ENCODE results near the gene ARMH3.

ARMH3 gene

DNA sequence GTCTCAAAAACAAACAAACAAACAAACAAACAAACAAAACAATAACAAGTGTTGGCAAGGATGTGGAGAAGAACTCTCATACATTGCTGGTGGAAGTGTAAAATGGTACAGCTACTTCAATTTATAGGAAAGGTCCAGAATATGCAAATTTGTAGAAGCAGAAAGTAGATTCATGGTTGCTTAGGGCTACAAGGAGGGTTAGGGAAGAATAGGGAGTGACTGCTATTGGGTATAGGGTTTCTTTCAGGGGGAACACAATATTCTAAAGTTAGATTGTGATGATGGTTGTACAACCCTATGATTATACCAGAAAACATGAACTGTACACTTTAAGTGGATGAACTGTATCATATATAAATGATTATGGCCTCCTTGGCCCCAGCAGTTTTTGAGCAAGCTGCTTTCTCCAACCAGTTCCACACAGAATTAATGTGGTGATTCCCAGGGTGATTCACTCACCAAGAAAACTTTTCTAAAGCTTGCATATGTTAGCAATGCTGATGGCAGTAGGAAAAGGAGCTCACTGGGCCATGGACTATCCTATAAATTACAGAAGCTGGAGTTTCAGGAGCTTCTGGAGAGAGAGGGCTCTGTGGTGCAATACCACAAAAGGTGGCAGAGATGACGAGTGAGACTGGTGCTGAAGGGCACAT, 159.6 kb downstream of the ARMH3 start:
- DNase-seq (ENCODE audit: low spot score) (no peak), FAIRE-seq (no peak)

DNA sequence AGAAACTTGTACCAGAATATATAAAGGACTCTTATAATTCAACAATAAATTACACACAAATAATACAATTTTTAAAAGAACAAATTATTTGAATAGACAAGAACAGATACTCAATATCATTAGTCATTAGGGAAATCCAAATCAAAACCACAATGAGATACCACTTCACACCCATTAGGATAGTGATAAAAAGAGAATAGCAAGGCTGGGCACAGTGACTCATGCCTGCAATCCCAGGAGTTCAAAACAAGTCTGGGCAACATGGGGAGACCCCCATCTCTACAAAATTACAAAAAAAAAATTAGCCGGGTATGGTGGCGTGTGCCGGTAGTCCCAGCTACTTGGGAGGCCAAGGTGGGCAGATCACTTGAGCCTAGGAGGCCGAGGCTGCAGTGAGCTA, 160.2 kb downstream of the ARMH3 start:
- FAIRE-seq, result no peak

DNA sequence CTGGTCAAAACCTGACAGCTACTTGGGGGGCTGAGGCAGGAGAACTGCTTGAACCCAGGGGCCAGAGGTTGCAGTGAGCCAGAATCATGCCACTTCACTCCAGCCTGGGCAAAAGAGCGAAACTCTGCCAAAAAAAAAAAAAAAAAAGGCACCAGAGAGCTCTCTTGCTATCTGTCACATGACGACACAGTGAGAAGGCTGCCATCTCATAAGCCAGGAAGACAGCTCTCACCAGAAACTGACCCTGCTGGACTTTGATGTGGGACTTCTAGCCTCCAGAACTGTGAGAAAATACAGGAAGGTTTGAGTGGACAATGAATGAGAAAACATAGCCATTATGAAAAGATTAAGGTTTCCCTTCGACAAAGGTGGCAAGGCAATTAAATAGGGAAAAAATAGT, 161.2 kb downstream of the ARMH3 start:
- FAIRE-seq (no peak), DNase-seq (ENCODE audit: low spot score) (no peak)

More for the DNA sequence above, 160.2 kb downstream of the ARMH3 start:
- no peak for DNase-seq (ENCODE audit: low spot score)

DNA sequence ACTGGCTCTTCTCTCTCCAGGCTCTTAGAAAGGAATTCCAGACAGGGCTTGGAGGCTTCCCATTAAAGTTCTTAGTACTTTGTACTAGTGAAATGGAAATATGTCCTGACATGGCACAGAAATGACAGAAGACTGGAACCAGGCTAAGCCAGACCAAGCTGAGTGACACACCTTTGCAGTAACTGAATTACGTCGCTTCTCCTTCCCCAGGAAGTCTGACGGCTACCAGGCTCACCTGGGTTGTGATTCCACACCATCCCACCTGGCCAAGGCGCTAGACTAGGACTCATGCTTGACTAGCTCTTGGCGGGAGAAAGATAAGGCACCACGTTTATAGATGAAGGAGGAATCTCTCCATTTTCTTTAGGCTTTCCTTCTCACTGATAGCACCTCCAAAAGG, 161.7 kb downstream of the ARMH3 start:
- DNase-seq (ENCODE audit: low spot score) (no peak), FAIRE-seq (no peak)

DNA sequence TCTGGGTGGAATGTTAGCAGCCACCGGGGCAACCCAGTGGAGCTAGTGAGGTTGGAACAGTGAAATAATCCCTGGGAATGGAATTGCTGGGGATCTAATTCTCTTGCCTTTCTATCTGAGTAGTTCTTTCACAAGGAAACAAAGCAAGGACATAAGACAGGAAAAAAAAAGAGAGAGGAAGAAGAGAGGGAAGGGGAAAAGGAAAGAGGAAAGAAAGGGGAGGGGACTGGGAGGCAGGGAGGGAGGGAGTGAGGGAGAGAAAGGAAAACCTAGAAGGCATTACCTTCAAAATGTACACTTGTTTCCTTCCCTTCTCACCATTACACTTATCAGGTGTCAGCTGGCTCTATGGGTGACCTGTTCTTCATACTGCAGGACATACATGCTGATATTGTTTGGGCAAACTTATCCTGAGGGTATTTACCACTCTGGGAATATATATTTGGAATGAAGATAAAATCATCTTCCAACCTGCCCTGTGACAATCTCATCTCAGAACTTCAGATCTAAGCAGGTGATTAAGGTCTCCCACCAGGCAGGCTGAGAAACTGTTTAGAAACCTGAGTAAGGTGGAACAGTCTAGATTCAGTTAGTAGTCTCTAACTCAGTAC, 162.4 kb downstream of the ARMH3 start:
- FAIRE-seq, result no peak
- DNase-seq (ENCODE audit: low spot score), result no peak

DNA sequence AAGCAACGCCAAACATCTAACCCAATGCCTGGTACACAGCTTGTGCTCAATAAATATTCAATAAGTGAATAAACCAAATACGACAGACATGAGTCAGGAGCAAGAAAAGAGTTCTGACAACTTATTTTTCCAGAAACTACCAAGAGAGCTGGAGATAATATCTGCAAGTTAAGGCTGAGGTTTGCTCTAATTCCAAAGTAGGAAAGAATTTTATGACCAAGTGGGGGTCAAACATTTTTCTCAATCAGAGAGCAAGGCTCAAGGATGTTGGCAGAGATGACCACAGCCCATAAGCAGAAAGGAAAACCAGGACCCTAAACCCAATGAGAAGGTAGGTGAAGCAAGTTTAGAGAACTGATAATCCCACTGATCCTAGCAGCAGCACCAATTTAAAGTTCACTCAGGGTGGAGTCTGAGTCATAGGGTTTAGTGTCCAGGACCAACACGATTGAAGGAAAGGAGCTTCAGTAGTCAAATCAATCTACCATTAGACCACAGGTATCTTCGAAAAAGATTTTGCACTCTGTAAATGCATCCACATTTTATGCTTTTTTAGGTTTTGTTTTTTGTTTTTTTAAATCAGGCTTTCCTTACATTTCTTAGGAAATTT, 163.1 kb downstream of the ARMH3 start:
- no peak for FAIRE-seq
- DNase-seq (ENCODE audit: low spot score), result no peak

DNA sequence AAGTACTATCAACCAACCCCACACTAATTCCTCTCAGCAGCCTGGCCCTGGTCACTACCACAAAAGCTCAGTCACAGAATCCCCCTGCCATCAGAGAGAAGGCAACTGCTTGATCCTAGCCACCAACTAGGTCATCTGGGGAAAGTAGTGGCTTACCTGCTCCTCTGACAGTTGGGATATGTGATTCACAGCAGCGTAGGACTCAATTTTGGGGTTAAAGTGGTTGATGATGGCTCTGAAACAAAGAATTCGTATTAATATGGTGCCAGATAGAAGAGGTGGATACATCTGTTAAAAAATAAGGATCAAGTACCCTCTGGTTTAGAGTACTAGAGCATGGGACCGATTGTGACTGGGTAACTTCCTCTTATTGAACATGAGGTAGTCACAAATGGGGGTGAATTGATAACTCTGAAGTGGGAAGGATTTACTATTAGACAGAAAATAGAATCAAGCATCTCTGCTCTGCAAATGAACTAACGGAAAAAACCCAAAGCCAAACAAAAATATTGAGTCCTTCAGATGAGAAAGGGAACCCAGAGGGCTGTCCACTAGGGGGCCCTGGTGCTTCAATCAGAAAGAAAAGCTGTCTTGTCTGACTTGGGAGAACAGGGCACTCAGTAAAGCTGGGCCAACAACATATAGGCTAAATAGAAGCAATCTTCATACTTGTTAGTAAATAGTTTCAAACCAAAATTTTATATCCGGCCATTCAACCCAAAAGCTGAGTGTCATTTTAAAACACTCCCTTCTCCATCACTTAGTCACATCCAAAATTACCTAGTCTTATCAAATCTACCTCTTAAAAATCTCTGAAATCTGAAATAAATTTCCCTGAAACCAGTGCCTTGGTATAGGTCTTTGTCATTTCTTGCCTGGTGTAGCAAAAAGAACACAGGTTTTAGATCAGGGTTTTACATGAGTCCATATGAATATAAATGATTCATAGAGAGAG, 166.4 kb downstream of the ARMH3 start:
- DNase-seq (ENCODE audit: low spot score), result peak; percentile 64
- FAIRE-seq, result no peak

DNA sequence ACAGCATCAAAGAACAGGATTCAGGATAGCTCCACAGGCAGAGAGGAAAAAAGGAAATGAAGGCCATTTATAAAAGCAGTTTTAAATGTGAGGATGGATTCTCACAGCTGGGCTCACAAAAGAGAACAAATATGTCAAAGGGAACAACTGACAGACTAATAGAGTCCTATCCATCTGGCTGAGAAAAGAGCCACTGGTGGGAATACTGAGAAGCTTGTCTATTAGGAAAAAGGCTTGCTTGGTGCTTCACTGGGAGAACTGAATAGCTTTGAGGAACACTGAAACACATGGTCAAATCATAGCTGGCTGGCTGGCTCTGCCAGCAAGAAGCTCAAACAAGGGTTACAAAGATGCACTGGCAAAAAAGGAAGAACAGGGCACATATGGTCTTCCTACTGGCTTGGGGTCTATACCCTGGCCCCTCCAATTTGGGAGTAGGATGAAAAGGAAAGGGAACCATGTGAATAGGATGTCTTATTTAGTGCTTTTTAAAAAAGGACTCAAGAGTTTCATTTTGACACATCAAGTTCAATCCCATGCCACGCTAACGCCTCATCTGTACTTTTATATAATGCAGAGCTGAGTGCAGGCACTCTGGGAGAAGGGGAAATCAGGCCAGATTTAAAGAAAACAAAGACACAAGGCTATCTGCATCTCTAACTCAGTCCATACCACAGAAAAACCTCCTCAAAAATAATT, 167.6 kb downstream of the ARMH3 start:
- no peak for DNase-seq (ENCODE audit: low spot score)
- FAIRE-seq, result no peak

DNA sequence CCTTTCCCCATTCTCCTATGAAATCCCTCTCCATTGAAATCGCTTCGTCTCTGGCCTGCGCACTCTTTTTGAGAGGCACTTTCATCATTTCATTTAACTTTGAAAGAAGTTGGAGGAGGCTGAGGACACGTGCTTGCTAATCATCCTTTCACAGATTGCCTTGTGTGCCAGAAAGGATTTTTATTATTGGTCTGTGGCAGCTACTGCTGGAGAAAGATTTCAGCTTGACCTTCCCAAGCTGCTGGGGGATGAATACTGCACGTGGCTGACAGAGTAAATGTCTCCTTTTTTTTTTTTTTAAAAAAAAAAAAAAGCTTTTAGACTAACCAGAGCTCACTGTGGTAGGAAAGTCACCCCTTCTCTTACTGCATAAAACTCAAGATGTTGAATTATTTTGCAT, 168.2 kb downstream of the ARMH3 start:
- FAIRE-seq (no peak), DNase-seq (ENCODE audit: low spot score) (no peak)

DNA sequence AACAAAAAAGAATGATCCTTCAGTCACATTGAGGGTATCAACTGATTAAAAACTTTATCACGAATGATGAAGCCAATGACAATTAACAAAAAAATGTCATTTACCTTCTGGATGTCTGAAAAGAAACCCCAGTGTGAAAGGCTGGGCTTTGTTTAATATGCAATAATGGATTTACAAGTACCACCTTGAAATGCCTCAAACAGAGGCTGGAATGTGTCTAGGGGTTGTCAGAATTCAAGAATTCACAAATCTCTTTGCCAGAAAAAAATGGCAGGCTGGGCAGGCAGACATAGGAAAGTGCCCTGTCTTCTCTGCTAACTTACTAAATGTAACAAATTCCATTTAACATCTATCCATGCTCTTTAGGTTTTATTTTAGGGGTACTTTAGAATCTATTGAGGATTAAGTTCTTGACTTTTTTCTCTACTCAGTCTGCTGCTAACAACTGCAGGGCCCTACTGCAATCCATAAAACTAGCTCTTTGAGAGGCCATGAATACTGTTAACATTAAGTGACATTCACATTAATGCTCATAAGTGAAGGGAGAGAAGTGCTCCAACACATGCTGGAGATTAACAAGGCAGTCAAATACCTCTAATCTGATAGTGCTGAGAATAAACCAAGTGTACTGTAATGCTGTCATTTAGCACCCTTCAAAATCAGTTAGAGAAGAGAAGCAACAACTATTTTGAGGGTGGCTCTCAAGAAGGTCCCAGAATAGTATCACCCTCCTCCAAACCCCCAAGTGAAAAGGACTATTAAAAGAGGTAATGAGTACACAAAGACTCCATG, 169.3 kb downstream of the ARMH3 start:
- FAIRE-seq (no peak), DNase-seq (ENCODE audit: low spot score) (no peak)

DNA sequence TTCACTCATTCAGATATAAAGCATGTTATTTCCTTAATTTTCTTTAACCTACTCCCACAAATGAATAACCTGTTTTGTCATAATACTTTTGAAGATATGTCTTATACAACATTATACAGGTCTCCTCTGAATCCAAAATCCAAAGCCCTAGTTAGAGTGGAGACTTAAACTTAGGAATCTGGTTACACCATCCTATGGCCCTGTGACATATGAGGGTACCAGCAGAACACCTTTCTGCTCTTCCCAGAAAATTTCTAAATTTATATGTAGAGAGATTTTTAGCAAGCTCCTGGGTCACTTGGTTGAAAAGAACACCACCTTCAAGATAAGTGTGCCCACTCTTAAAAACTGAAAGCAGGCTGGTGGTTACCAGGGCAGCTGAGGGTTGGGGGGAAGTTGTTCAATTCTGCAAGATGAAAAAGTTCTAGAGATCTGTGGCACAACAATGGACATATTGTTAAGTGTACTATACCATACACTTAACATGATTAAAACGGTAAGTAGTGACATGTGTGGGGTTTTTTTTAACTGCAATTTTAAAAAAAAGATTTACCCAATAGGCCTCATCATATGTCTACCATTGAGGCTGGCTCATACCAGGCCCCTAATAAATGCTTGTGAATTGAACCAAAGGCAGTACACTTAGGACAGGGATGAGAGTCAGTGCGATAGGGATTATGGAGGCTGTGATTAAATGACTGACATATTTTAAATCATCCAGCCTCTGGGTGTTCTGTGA, 174.8 kb downstream of the ARMH3 start:
- no peak for FAIRE-seq
- no peak for DNase-seq (ENCODE audit: low spot score)

DNA sequence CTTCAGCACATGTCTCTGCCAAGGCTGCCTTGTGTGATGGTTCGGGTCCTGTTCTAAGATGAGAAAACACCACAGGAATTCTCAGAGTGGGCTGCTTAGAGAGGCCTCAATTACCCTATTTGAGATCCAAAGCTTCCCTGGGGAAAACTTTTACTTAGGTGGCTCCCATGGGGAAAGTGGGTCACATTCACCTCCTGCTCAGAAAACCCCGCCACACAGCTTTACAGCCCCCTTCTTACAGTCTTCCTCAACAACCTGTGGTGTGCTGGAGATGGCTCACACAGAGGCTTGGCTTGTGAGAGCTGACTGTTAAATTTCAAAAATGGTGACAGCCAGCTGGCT, 175.8 kb downstream of the ARMH3 start:
- no peak for DNase-seq (ENCODE audit: low spot score)
- no peak for FAIRE-seq

DNA sequence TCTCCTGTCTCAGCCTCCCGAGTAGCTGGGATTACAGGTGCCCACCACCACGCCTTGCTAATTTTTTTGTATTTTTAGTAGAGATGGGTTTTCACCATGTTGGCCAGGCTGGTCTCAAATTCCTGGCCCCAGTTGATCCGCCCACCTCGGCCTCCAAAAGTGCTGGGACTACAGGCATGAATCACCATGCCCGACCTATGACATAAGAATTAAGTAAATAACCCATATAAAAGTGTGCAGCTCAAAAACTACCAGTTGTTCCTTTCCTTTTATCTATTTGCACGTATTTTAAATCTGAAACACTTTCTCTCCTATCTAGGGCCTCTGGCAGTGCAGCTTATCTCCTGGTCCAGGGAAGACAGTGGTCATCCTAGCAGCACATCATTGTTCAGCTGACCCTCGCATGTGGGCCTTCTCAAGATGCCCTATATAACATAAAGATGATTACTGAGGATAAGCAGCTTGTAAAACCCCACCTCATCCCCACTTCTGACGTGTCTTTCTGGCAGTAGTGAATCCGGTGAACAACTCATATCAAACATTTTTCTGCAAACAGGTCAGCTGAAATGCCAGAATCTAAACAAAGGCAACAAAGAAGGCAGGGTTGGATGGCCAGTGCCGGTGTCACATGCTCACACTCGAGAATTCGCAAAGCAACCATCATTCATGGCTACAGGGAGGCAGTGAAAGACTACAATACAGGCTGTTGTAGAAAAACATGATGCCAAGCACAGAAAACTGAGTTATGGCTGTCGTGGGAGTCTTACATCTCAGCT, 176.3 kb downstream of the ARMH3 start:
- peak; percentile 43 for DNase-seq (ENCODE audit: low spot score)
- no peak for FAIRE-seq

DNA sequence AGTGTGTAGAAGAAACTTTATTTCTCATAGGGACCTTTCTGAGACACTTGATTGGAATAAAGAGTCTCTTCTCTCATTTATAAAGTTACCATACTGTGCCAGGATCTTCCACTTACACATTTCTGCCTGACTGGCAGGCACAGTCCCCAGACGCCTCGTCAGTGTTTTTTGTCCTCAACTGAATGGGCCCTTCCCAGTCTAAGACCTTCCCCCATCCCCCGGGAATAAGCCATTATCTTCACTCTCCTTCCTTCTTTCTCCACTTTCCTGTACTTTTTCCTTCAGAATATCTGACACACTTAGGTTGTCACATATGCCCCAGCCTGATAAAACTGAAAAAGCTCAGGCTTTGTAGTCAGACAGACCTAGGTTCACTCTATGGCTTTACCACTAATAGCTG, 177.1 kb downstream of the ARMH3 start:
- DNase-seq (ENCODE audit: low spot score) (no peak), FAIRE-seq (no peak)

DNA sequence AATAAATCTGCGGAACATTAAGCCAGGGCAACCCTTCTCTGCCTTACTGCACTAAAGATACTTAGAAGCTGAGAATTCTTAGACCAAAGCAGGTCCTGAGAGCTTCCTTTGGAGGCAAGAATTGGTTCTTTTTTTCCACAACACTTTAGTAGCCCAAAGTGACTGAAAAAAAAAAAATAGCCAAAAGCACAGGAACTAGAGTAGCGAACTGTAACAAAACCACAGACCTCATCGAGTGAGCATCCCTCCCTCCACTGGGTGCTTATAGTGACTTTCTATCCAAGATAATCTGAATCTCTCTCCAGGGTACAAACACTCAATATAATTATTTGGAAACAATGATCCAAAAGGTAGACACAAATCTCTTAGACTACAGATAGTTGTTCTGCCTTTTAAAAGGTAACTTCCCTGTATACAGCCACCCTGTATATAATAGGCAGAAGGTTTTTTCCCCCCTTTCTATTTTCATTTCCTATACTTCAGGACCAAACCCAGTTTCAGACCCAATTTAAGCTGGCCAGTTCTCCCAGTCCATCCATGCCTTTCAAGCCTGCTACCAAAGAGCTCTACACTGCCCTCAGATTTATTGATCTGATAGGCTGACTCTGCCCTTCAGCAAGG, 180.8 kb downstream of the ARMH3 start:
- DNase-seq (ENCODE audit: low spot score) (no peak), FAIRE-seq (no peak)

DNA sequence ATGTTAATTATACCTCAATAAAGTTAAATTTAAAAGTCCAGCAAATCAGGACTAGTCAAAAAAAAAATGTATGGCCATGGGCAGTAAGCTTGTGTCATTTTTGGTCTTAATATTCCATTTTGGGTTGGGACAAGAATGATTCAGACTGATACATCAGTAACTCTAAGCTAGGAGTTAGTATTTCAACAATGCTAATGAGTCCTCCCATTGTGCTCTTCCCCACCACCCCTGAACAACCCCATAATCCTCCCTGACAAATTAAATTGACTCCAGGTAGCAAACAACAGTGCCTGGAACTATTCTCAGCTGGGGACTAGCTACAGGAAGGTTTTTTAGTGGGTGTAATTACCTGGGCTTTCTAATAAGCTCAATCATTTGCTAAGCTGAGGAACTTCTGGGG, 181.7 kb downstream of the ARMH3 start:
- FAIRE-seq (no peak), DNase-seq (ENCODE audit: low spot score) (no peak)

DNA sequence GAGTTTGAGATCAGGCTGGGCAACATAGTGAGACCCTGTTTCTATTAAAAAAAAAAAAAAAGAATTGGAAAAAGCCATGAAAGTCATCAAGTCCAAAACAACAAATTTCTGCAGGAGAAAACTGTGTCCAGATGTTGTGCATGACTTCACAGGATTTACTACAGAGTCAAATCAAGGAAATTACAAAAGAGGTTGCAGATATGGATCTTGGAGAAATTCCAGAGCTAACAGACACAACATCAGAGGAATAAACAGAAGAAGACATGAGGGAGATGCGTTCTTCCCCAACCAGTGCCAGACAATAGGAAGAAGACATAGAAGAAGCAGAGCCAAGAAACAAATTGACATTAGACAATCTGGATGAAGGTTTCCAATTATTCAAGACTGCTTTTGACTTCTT, 188.0 kb downstream of the ARMH3 start:
- FAIRE-seq (no peak), DNase-seq (ENCODE audit: low spot score) (no peak)

DNA sequence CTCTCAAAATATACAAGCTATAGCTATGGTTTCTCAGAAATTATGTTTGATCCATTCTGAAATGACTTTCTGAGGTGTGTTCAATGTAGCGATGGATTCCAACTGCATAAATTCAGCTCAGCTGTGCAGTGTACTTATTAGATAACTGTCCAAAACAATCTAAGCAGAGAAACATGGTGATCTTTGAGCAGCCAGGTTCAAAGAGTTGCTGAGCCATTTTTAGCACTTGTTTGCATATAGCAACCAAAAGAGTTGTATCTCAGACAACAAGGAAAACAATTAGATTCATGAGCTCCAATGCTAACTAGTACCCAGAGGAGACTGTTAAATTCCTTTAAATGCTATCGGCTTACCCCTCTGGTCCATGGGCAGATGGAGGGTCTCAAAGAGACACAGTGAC, 196.4 kb downstream of the ARMH3 start:
- DNase-seq (ENCODE audit: low spot score), result no peak

More for the DNA sequence above, 196.4 kb downstream of the ARMH3 start:
- FAIRE-seq, result no peak
